ENCODE data around the gene AGXT. TPM values are rescaled to one million over a fixed set of nuclear protein-coding genes. Genes with fewer than 3 reads are reported as not detected.

Gene AGXT
- polyA plus RNA-seq, 1 donor (not counting 4 experiments of a cell fraction or from before 2014, with no cell fraction given): not detected

- DNase-seq (ENCODE audit: low read depth, low spot score) (no peak), FAIRE-seq (no peak)
- Histone ChIP-seq H3K27ac (ENCODE audit: control insufficient read depth, insufficient read depth, low read length) (no peak overlapping the region), H3K9ac (ENCODE audit: control insufficient read depth, extremely low read depth, insufficient read depth, low read length) (no peak overlapping the region), H3K79me2 (ENCODE audit: control insufficient read depth, insufficient read depth, low read length) (no peaks in the 10 kb centered on the region), H4K20me1 (ENCODE audit: control insufficient read depth, extremely low read depth, insufficient read depth, low read length) (no peaks in the 10 kb centered on the region), H3K4me3 (ENCODE audit: control insufficient read depth in 2 of 3, extremely low read depth in 1 of 3, insufficient read depth in 2 of 3, low read depth in 1 of 3, low read length in 3 of 3) (no peak overlapping the region), H3K4me1 (ENCODE audit: control insufficient read depth, extremely low read depth, insufficient read depth, low read length) (no peaks in the 10 kb centered on the region), H2AFZ (ENCODE audit: control insufficient read depth, low read length) (no peak overlapping the region), H3K36me3 (ENCODE audit: control insufficient read depth in 2 of 2, extremely low read depth in 1 of 2, insufficient read depth in 2 of 2, low read length in 2 of 2) (no peaks in the 10 kb centered on the region), H3K4me2 (ENCODE audit: control insufficient read depth, extremely low read depth, insufficient read depth, low read depth, low read length) (no peak overlapping the region), H3K9me3 (ENCODE audit: control insufficient read depth, low read depth, low read length) (no peaks in the 10 kb centered on the region), H3K9me1 (ENCODE audit: control insufficient read depth, extremely low read depth, insufficient read depth, low read length) (no peaks in the 10 kb centered on the region), H3K27me3 (ENCODE audit: control insufficient read depth, extremely low read depth, insufficient read depth, low read length) (peaks cover 14% of the 10 kb centered on the region)
- TF ChIP-seq CTCF (optimal IDR thresholded peaks at IDR 0.05 in 1 of 3, IDR thresholded peaks at IDR 0.05 in 1 of 3, conservative IDR thresholded peaks at IDR 0.05 in 1 of 3; ENCODE audit: extremely low read depth in 1 of 3, insufficient read depth in 2 of 3, low read length in 3 of 3) (no peak), EZH2 (IDR thresholded peaks at IDR 0.05; ENCODE audit: low read length) (no peak)
- dilution Hi-C loops (cut with MboI; ENCODE audit: extremely low pct_ligation_motif_present, low sequenced_read_pairs): no loop called here
Observed at GRCh38 chr2:240928476-240929363, 60.1 kb downstream of the AGXT start.

- H4K20me1 ChIP-seq (ENCODE audit: control insufficient read depth, extremely low read depth, insufficient read depth, low read length): no peaks in the 10 kb centered on the region
- no peak overlapping the region for H3K4me2 ChIP-seq (ENCODE audit: control insufficient read depth, extremely low read depth, insufficient read depth, low read depth, low read length)
- no peaks in the 10 kb centered on the region for H3K4me1 ChIP-seq (ENCODE audit: control insufficient read depth, extremely low read depth, insufficient read depth, low read length)
- H3K27ac ChIP-seq (ENCODE audit: control insufficient read depth, insufficient read depth, low read length): no peak overlapping the region
- H3K79me2 ChIP-seq (ENCODE audit: control insufficient read depth, insufficient read depth, low read length): no peaks in the 10 kb centered on the region
- dilution Hi-C loops (cut with MboI; ENCODE audit: extremely low pct_ligation_motif_present, low sequenced_read_pairs): no loop called here
- TF ChIP-seq EZH2 (IDR thresholded peaks at IDR 0.05; ENCODE audit: low read length) (no peak), CTCF (optimal IDR thresholded peaks at IDR 0.05 in 1 of 3, IDR thresholded peaks at IDR 0.05 in 1 of 3, conservative IDR thresholded peaks at IDR 0.05 in 1 of 3; ENCODE audit: extremely low read depth in 1 of 3, insufficient read depth in 2 of 3, low read length in 3 of 3) (no peak)
- H3K27me3 ChIP-seq (ENCODE audit: control insufficient read depth, extremely low read depth, insufficient read depth, low read length): peaks cover 14% of the 10 kb centered on the region
- no peaks in the 10 kb centered on the region for H3K36me3 ChIP-seq (ENCODE audit: control insufficient read depth in 2 of 2, extremely low read depth in 1 of 2, insufficient read depth in 2 of 2, low read length in 2 of 2)
- FAIRE-seq: no peak
- H3K9ac ChIP-seq (ENCODE audit: control insufficient read depth, extremely low read depth, insufficient read depth, low read length): no peak overlapping the region
- no peak for DNase-seq (ENCODE audit: low read depth, low spot score)
- no peaks in the 10 kb centered on the region for H3K9me3 ChIP-seq (ENCODE audit: control insufficient read depth, low read depth, low read length)
- H2AFZ ChIP-seq (ENCODE audit: control insufficient read depth, low read length): no peak overlapping the region
- no peak overlapping the region for H3K4me3 ChIP-seq (ENCODE audit: control insufficient read depth in 2 of 3, extremely low read depth in 1 of 3, insufficient read depth in 2 of 3, low read depth in 1 of 3, low read length in 3 of 3)
- no peaks in the 10 kb centered on the region for H3K9me1 ChIP-seq (ENCODE audit: control insufficient read depth, extremely low read depth, insufficient read depth, low read length)
Observed at GRCh38 chr2:240929364-240930095, 60.9 kb downstream of the AGXT start.

Other genes starting within 250 kb of the AGXT start
- gene GPR35, start 243.3 kb upstream of the AGXT start, polyA plus RNA-seq: 0.04 to 0.17 TPM (median 0.09 TPM) in 3 replicates
- not detected in 3 replicates for gene AQP12B, start 185.9 kb upstream of the AGXT start, polyA plus RNA-seq
- gene AQP12A, start 177.0 kb upstream of the AGXT start, polyA plus RNA-seq: not detected in 3 replicates
- 0.01 TPM in 1 of 3 replicates, not detected in the others for gene KIF1A, start 48.6 kb upstream of the AGXT start, polyA plus RNA-seq
- 0.37 to 1.1 TPM (median 0.80 TPM) in 3 replicates for gene MAB21L4, start 27.3 kb downstream of the AGXT start, polyA plus RNA-seq
- gene CROCC2, start 37.5 kb downstream of the AGXT start, polyA plus RNA-seq: not detected in 3 replicates
- gene SNED1, start 129.8 kb downstream of the AGXT start, polyA plus RNA-seq: under 0.01 to 0.12 TPM (median 0.04 TPM) in 3 replicates
- gene MTERF4, start 233.5 kb downstream of the AGXT start, polyA plus RNA-seq: 25.8 to 29.9 TPM (median 28.5 TPM) in 3 replicates